Lung (tissue), 12 donors: ENCODE data around the gene CXCR6. TPM values are rescaled to one million over a fixed set of nuclear protein-coding genes. Genes with fewer than 3 reads are reported as not detected.
A peak's percentile ranks its signal among the peaks of the same experiment; 100 is the strongest.

Experiments used
- ATAC-seq: fragments of 200-7000 bp; cut with Tn5 transposase; one replicate; pipeline ENCODE4 v1.9.1; 2020; ENCODE audit warnings: moderate number of reproducible peaks; ENCODE audit not compliant: insufficient read depth, low FRiP score
- DNase-seq, 3 donors: peaks; one replicate each; pipeline ENCODE4 v3.0.0-alpha.2; 2013 to 2017
- H3K27ac ChIP-seq, 2 donors: one replicate each; pipeline ENCODE4 v1.5.1; 2013; ENCODE audit warnings: mild to moderate bottlenecking in 2 of 2, moderate library complexity in 2 of 2, control low read depth in 1 of 2, inconsistent platforms in 1 of 2, low read depth in 1 of 2, low read length in 1 of 2
- H3K27me3 ChIP-seq, 3 donors: one replicate each; pipeline ENCODE4 v1.5.1; 2013; ENCODE audit warnings: low read length in 2 of 3; ENCODE audit not compliant: control insufficient read depth in 3 of 3, insufficient read depth in 3 of 3
- H3K36me3 ChIP-seq, 4 donors: one replicate each; pipeline ENCODE4 v1.5.1; 2013; ENCODE audit warnings: low read length in 4 of 4, mild to moderate bottlenecking in 1 of 4, moderate library complexity in 1 of 4; ENCODE audit not compliant: control insufficient read depth in 4 of 4, insufficient read depth in 4 of 4
- H3K4me1 ChIP-seq, 5 donors: one replicate each; pipeline ENCODE4 v1.5.1; 2013; ENCODE audit warnings: low read length in 5 of 5, mild to moderate bottlenecking in 2 of 5, moderate library complexity in 1 of 5; ENCODE audit not compliant: control insufficient read depth in 5 of 5, insufficient read depth in 5 of 5
- H3K4me3 ChIP-seq: one replicate; pipeline ENCODE4 v1.5.1; 2013; ENCODE audit warnings: mild to moderate bottlenecking, control low read depth, moderate library complexity
- H3K9ac ChIP-seq, 2 donors: one replicate each; pipeline ENCODE4 v1.5.1; 2013; ENCODE audit warnings: low read length in 2 of 2, control low read depth in 1 of 2; ENCODE audit not compliant: insufficient read depth in 1 of 2
- H3K9me3 ChIP-seq, 4 donors: one replicate each; pipeline ENCODE4 v1.5.1; 2013; ENCODE audit warnings: low read length in 3 of 4, mild to moderate bottlenecking in 1 of 4, moderate library complexity in 1 of 4; ENCODE audit not compliant: control insufficient read depth in 4 of 4, insufficient read depth in 3 of 4
- CTCF ChIP-seq: IDR thresholded peaks from 2 replicates; pipeline ENCODE4 v1.5.1; 2012; ENCODE audit warnings: mild to moderate bottlenecking; ENCODE audit errors: control extremely low read depth, extremely low read depth
- whole genome bisulfite sequencing, 2 donors: extraction: QIAGEN DNeasy Blood & Tissue Kit; methylation state at CpG; one replicate each; pipeline ENCODE4 v1.1.7; 2013; 5-methylcytosine and 5-hydroxymethylcytosine counted together
- polyA plus RNA-seq, 2 donors: library from polyadenylated mRNA; stranded (reverse); fragments of 200-250 nt; gene quantifications; one replicate each; pipeline ENCODE4 v1.2.1, GENCODE V29; 2013
- total RNA-seq, 2 donors: library from RNA; depleted of rRNA in 1 of 2; stranded (reverse); fragments of >200 nt in 1 of 2; gene quantifications; one replicate each; pipeline ENCODE4 v1.2.1, GENCODE V29; 2014 to 2021
- donor health status: control.
- donor health status: control.
- donor health status: Bipolar disorder and iron deficiency.
- donor health status: healthy.
- donor health status: DM: yes; HTN: yes; CAD: no.

Gene CXCR6
- total and polyA plus RNA-seq, 4 donors, result 1.0 to 4.3 (median 2.0) TPM

- DNase-seq (no peak), ATAC-seq (no peak)
- Histone ChIP-seq H3K36me3 (peaks cover 10 to 32% (median 13%) of the 10 kb centered on the region in 4 donors), H3K9me3 (peaks cover 0 to 2% (median 0%) of the 10 kb centered on the region in 4 donors), H3K27ac (peak overlapping the region in 1 of 2 donors; percentile 1), H3K4me3 (no peak overlapping the region), H3K4me1 (peaks cover 0 to 14% (median 4%) of the 10 kb centered on the region in 5 donors), H3K9ac (no peak overlapping the region), H3K27me3 (no peaks in the 10 kb centered on the region)
- TF ChIP-seq CTCF, result no peak
- 91 to 93% methylated on average over 5 of the region's 5 CpGs for WGBS, 2 donors
These were observed 1.8 kb downstream of the CXCR6 start for GRCh38 chr3:45944830-45945620.

GRCh38 chr3:45946307-45946706 is 3.0 kb downstream of the CXCR6 start:
- Histone ChIP-seq H3K4me3 (no peak overlapping the region), H3K27ac (no peak overlapping the region), H3K27me3 (no peaks in the 10 kb centered on the region), H3K9ac (no peak overlapping the region), H3K9me3 (no peaks in the 10 kb centered on the region), H3K36me3 (peaks cover 10 to 40% (median 17%) of the 10 kb centered on the region in 4 donors), H3K4me1 (peaks cover 0 to 14% (median 4%) of the 10 kb centered on the region in 5 donors)
- WGBS, 2 donors, result 92 to 100% methylated on average over 1 of the region's 1 CpG
- TF ChIP-seq CTCF, result no peak
- no peak for DNase-seq
- ATAC-seq, result no peak

GRCh38 chr3:45946875-45947274 is 3.6 kb downstream of the CXCR6 start:
- H3K9ac ChIP-seq, result no peak overlapping the region
- ATAC-seq (no peak), DNase-seq (no peak)
- H3K4me1 ChIP-seq, result peaks cover 0 to 14% (median 4%) of the 10 kb centered on the region in 5 donors
- H3K36me3 ChIP-seq, result peaks cover 10 to 45% (median 17%) of the 10 kb centered on the region in 4 donors
- H3K27ac ChIP-seq, result no peak overlapping the region
- TF ChIP-seq CTCF, result no peak
- H3K9me3 ChIP-seq, result no peaks in the 10 kb centered on the region
- H3K4me3 ChIP-seq, result no peak overlapping the region
- 73 to 81% methylated on average over 3 of the region's 3 CpGs for WGBS, 2 donors
- H3K27me3 ChIP-seq, result no peaks in the 10 kb centered on the region
